ENCODE results near the gene PTPRZ1.

- TF ChIP-seq POLR2AphosphoS5 (IDR thresholded peaks at IDR 0.05; ENCODE audit: low read depth, low read length) (no peak), POLR2A (IDR thresholded peaks at IDR 0.05; ENCODE audit: low read depth, low read length) (no peak), SPI1 (IDR thresholded peaks at IDR 0.05; ENCODE audit: low read depth, low read length) (no peak), TAF1 (IDR thresholded peaks at IDR 0.05; ENCODE audit: low read depth, low read length) (no peak)
Observed at GRCh38 chr7:121882731-121883130, 9.8 kb downstream of the PTPRZ1 start.

Measured in GM12891 (cell line).